ENCODE results near the gene OR2T3.
"Not testable (repeated sequence)": the region's sequence is repeated elsewhere in the genome, so short reads cannot be mapped to it uniquely, and the experiment has no call there.

Gene OR2T3

GRCh38 chr1:248473051-248473450, at the start of gene OR2T3:
OR2T3 (plus strand) TSS chr1:248473351; CDS start chr1:248473351, 0 bp downstream.
- H4K20me1 ChIP-seq (ENCODE audit: insufficient read depth, low read length, poor library complexity, severe bottlenecking); H2AFZ ChIP-seq (ENCODE audit: low read length); H3K4me2 ChIP-seq (ENCODE audit: low read depth, low read length, poor library complexity, severe bottlenecking): not testable (repeated sequence)

GRCh38 chr1:248427526-248428191, 45.5 kb upstream of the OR2T3 start:
- not testable (repeated sequence) for H3K4me3 ChIP-seq (ENCODE audit: low read length, poor library complexity, severe bottlenecking); H2AFZ ChIP-seq (ENCODE audit: low read length); H3K27me3 ChIP-seq (ENCODE audit: insufficient read depth, low read length, poor library complexity, severe bottlenecking); H3F3A ChIP-seq (ENCODE audit: low read depth); H3K79me2 ChIP-seq (ENCODE audit: insufficient read depth, low read length); H3K4me1 ChIP-seq (ENCODE audit: insufficient read depth, low read length, poor library complexity, severe bottlenecking); H3K9me2 ChIP-seq (replicated peaks; ENCODE audit: low read depth, low read length); H3K36me3 ChIP-seq (ENCODE audit: insufficient read depth, low read length); H3K9ac ChIP-seq (ENCODE audit: low read depth, low read length, poor library complexity, severe bottlenecking); H4K20me1 ChIP-seq (ENCODE audit: insufficient read depth, low read length, poor library complexity, severe bottlenecking); H3K4me2 ChIP-seq (ENCODE audit: low read depth, low read length, poor library complexity, severe bottlenecking); H3K9me3 ChIP-seq (ENCODE audit: insufficient read depth, low read depth, low read length)

More at GRCh38 chr1:248473051-248473450, at the start of gene OR2T3:
- not testable (repeated sequence) for H3K4me3 ChIP-seq (ENCODE audit: low read length, poor library complexity, severe bottlenecking); H3K9me2 ChIP-seq (replicated peaks; ENCODE audit: low read depth, low read length); H3F3A ChIP-seq (ENCODE audit: low read depth); H3K27me3 ChIP-seq (ENCODE audit: insufficient read depth, low read length, poor library complexity, severe bottlenecking); H3K4me1 ChIP-seq (ENCODE audit: insufficient read depth, low read length, poor library complexity, severe bottlenecking); H3K9ac ChIP-seq (ENCODE audit: low read depth, low read length, poor library complexity, severe bottlenecking); H3K79me2 ChIP-seq (ENCODE audit: insufficient read depth, low read length); H3K36me3 ChIP-seq (ENCODE audit: insufficient read depth, low read length); H3K9me3 ChIP-seq (ENCODE audit: insufficient read depth, low read depth, low read length)

- H3K36me3 ChIP-seq (ENCODE audit: insufficient read depth, low read length); H3K9ac ChIP-seq (ENCODE audit: low read depth, low read length, poor library complexity, severe bottlenecking); H3K9me2 ChIP-seq (replicated peaks; ENCODE audit: low read depth, low read length): not testable (repeated sequence)
These were observed 45.0 kb upstream of the OR2T3 start for GRCh38 chr1:248428192-248428533.

GRCh38 chr1:248431683-248432082, 41.5 kb upstream of the OR2T3 start:
- not testable (repeated sequence) for H3K4me1 ChIP-seq (ENCODE audit: insufficient read depth, low read length, poor library complexity, severe bottlenecking); H3K4me2 ChIP-seq (ENCODE audit: low read depth, low read length, poor library complexity, severe bottlenecking); H3F3A ChIP-seq (ENCODE audit: low read depth); H3K9ac ChIP-seq (ENCODE audit: low read depth, low read length, poor library complexity, severe bottlenecking); H3K4me3 ChIP-seq (ENCODE audit: low read length, poor library complexity, severe bottlenecking); H3K9me2 ChIP-seq (replicated peaks; ENCODE audit: low read depth, low read length); H2AFZ ChIP-seq (ENCODE audit: low read length); H3K36me3 ChIP-seq (ENCODE audit: insufficient read depth, low read length); H3K27me3 ChIP-seq (ENCODE audit: insufficient read depth, low read length, poor library complexity, severe bottlenecking); H3K79me2 ChIP-seq (ENCODE audit: insufficient read depth, low read length); H3K9me3 ChIP-seq (ENCODE audit: insufficient read depth, low read depth, low read length); H4K20me1 ChIP-seq (ENCODE audit: insufficient read depth, low read length, poor library complexity, severe bottlenecking)

More at GRCh38 chr1:248428192-248428533, 45.0 kb upstream of the OR2T3 start:
- H3K27me3 ChIP-seq (ENCODE audit: insufficient read depth, low read length, poor library complexity, severe bottlenecking); H4K20me1 ChIP-seq (ENCODE audit: insufficient read depth, low read length, poor library complexity, severe bottlenecking); H3K4me2 ChIP-seq (ENCODE audit: low read depth, low read length, poor library complexity, severe bottlenecking); H3K9me3 ChIP-seq (ENCODE audit: insufficient read depth, low read depth, low read length); H3K4me3 ChIP-seq (ENCODE audit: low read length, poor library complexity, severe bottlenecking); H3F3A ChIP-seq (ENCODE audit: low read depth); H2AFZ ChIP-seq (ENCODE audit: low read length); H3K79me2 ChIP-seq (ENCODE audit: insufficient read depth, low read length); H3K4me1 ChIP-seq (ENCODE audit: insufficient read depth, low read length, poor library complexity, severe bottlenecking): not testable (repeated sequence)

GRCh38 chr1:248432201-248432600, 41.0 kb upstream of the OR2T3 start:
- H3K27me3 ChIP-seq (ENCODE audit: insufficient read depth, low read length, poor library complexity, severe bottlenecking); H3K9me2 ChIP-seq (replicated peaks; ENCODE audit: low read depth, low read length); H3F3A ChIP-seq (ENCODE audit: low read depth); H4K20me1 ChIP-seq (ENCODE audit: insufficient read depth, low read length, poor library complexity, severe bottlenecking); H3K36me3 ChIP-seq (ENCODE audit: insufficient read depth, low read length); H3K9me3 ChIP-seq (ENCODE audit: insufficient read depth, low read depth, low read length); H3K79me2 ChIP-seq (ENCODE audit: insufficient read depth, low read length); H3K9ac ChIP-seq (ENCODE audit: low read depth, low read length, poor library complexity, severe bottlenecking); H2AFZ ChIP-seq (ENCODE audit: low read length); H3K4me3 ChIP-seq (ENCODE audit: low read length, poor library complexity, severe bottlenecking); H3K4me2 ChIP-seq (ENCODE audit: low read depth, low read length, poor library complexity, severe bottlenecking); H3K4me1 ChIP-seq (ENCODE audit: insufficient read depth, low read length, poor library complexity, severe bottlenecking): not testable (repeated sequence)

- H4K20me1 ChIP-seq (ENCODE audit: insufficient read depth, low read length, poor library complexity, severe bottlenecking); H3K27me3 ChIP-seq (ENCODE audit: insufficient read depth, low read length, poor library complexity, severe bottlenecking); H3F3A ChIP-seq (ENCODE audit: low read depth); H3K9me2 ChIP-seq (replicated peaks; ENCODE audit: low read depth, low read length); H2AFZ ChIP-seq (ENCODE audit: low read length); H3K9me3 ChIP-seq (ENCODE audit: insufficient read depth, low read depth, low read length); H3K9ac ChIP-seq (ENCODE audit: low read depth, low read length, poor library complexity, severe bottlenecking); H3K4me3 ChIP-seq (ENCODE audit: low read length, poor library complexity, severe bottlenecking); H3K4me2 ChIP-seq (ENCODE audit: low read depth, low read length, poor library complexity, severe bottlenecking); H3K36me3 ChIP-seq (ENCODE audit: insufficient read depth, low read length); H3K79me2 ChIP-seq (ENCODE audit: insufficient read depth, low read length); H3K4me1 ChIP-seq (ENCODE audit: insufficient read depth, low read length, poor library complexity, severe bottlenecking): not testable (repeated sequence)
These were observed 39.2 kb upstream of the OR2T3 start for GRCh38 chr1:248433811-248434415.

- not testable (repeated sequence) for H4K20me1 ChIP-seq (ENCODE audit: insufficient read depth, low read length, poor library complexity, severe bottlenecking); H3K9me3 ChIP-seq (ENCODE audit: insufficient read depth, low read depth, low read length); H3K4me1 ChIP-seq (ENCODE audit: insufficient read depth, low read length, poor library complexity, severe bottlenecking); H3K9me2 ChIP-seq (replicated peaks; ENCODE audit: low read depth, low read length); H3K9ac ChIP-seq (ENCODE audit: low read depth, low read length, poor library complexity, severe bottlenecking); H3K4me3 ChIP-seq (ENCODE audit: low read length, poor library complexity, severe bottlenecking); H3K4me2 ChIP-seq (ENCODE audit: low read depth, low read length, poor library complexity, severe bottlenecking); H3K79me2 ChIP-seq (ENCODE audit: insufficient read depth, low read length); H3K36me3 ChIP-seq (ENCODE audit: insufficient read depth, low read length); H3K27me3 ChIP-seq (ENCODE audit: insufficient read depth, low read length, poor library complexity, severe bottlenecking); H3F3A ChIP-seq (ENCODE audit: low read depth); H2AFZ ChIP-seq (ENCODE audit: low read length)
These were observed 38.2 kb upstream of the OR2T3 start for GRCh38 chr1:248434913-248435312.
